Ishikawa (cell line): ENCODE results near the gene CEBPG.

ENCODE experiments used
- CEBPB ChIP-seq: IDR thresholded peaks from 2 replicates; pipeline ENCODE4 v1.6.1; 2012
- CREB1 ChIP-seq: IDR thresholded peaks from 2 replicates; pipeline ENCODE4 v1.6.1; 2012; ENCODE audit warnings: low read depth
- EGR1 ChIP-seq: IDR thresholded peaks from 2 replicates; pipeline ENCODE4 v1.6.1; 2012
- EP300 ChIP-seq: IDR thresholded peaks from 2 replicates; pipeline ENCODE4 v1.6.1; 2012; ENCODE audit warnings: borderline replicate concordance
- FOXM1 ChIP-seq: IDR thresholded peaks from 2 replicates; pipeline ENCODE4 v1.6.1; 2012; ENCODE audit warnings: low read depth, borderline replicate concordance
- NFIC ChIP-seq: IDR thresholded peaks from 2 replicates; pipeline ENCODE4 v1.6.1; 2012
- RAD21 ChIP-seq: IDR thresholded peaks from 2 replicates; pipeline ENCODE4 v1.6.1; 2012; ENCODE audit warnings: low read depth
- TAF1 ChIP-seq: IDR thresholded peaks from 2 replicates; pipeline ENCODE4 v1.6.1; 2012; ENCODE audit warnings: low read depth, mild to moderate bottlenecking
- TCF12 ChIP-seq: IDR thresholded peaks from 2 replicates; pipeline ENCODE4 v1.6.1; 2012; ENCODE audit warnings: low read depth
- TEAD4 ChIP-seq: IDR thresholded peaks from 2 replicates; pipeline ENCODE4 v1.6.1; 2012
- YY1 ChIP-seq: IDR thresholded peaks from 2 replicates; pipeline ENCODE4 v1.6.1; 2012; ENCODE audit warnings: low read depth
- ZBTB7A ChIP-seq: IDR thresholded peaks from 2 replicates; pipeline ENCODE4 v1.6.1; 2012; ENCODE audit warnings: low read depth
- TF ChIP-seq, protein P1 (sequence below): IDR thresholded peaks from 2 replicates; pipeline ENCODE4 v1.6.1; 2012; ENCODE audit warnings: low read depth, mild to moderate bottlenecking
- TF ChIP-seq, protein P2 (sequence below): IDR thresholded peaks from 2 replicates; pipeline ENCODE4 v1.6.1; 2012
- TF ChIP-seq, protein P3 (sequence below): IDR thresholded peaks from 2 replicates; pipeline ENCODE4 v1.6.1; 2012

Gene CEBPG

DNA sequence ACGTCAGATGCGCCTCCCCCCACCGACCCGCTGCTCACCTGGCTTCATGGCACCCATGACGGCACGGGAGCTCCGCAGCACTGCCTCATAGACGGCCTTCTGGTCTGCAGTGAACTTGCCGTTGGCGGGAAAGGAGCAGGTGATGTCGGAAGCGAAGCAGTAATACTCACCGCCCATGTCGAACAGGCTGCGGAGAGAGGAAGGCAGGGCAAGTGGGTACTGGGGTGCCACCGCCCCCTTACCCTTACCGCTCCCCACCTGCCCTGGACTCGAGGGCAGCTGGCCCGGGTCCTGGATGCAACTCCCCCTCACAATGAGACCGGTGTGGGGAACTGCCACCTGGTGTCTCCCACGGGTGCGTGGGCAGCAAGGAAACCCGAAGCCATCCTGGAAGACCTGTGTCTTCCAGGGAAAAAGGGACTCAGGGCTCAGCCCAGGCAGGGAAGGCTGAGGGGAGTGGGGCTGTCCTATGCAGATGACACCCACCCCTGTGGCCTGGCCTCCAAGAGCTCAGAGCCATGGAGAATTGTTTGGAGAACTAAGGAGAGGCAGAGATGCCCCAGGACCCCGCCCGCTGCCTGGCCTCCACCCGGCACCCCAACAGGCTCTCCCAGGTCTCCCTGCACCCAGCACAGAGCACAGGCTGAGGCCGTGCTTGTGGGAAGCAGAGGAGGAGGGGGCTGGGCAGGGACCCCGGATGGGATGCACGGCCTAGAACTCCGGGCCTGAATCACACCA is 28.3 kb downstream of the CEBPG start:
- no peak for TF ChIP-seq YY1

DNA sequence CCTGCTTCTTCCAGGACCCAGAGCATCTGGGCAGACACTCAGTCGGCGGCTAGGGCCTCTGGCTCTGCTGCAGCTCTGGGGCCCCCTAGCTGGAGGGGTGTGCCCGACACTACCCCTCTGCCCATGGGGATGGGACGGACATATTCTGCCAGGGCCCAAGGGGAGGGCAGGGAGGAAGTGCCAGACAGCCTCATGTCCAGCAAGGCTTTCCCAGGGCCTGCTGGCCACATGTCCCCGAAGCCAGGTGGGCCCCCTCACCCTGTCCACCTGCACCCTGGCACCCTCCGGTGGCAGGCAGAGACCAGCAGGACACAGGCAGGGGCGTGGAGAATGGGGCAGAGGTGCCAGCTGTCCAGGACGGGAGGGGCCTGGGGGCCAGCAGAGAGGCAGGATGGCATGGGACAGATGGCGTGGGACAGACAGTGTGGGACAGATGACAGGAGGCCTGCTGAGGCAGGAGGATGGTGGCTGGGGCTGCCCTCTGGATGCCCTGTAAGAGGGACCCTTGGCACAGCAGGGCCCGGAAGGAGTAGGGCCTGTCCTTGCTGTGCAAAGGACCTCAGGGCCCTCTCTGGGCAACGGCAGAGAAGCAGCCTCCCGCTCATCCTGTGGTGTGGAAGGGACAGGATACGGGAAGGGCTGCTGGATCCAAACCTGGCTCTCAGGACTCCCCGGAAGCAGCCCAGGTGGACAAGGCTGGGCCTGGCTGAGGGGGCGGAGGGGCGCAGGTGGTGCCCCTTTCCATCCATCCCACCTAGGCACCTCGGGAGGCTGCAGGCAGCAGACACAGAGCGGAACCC is 29.1 kb downstream of the CEBPG start:
- TF ChIP-seq EGR1 (no peak), TAF1 (no peak)
- TF ChIP-seq, protein P1, sequence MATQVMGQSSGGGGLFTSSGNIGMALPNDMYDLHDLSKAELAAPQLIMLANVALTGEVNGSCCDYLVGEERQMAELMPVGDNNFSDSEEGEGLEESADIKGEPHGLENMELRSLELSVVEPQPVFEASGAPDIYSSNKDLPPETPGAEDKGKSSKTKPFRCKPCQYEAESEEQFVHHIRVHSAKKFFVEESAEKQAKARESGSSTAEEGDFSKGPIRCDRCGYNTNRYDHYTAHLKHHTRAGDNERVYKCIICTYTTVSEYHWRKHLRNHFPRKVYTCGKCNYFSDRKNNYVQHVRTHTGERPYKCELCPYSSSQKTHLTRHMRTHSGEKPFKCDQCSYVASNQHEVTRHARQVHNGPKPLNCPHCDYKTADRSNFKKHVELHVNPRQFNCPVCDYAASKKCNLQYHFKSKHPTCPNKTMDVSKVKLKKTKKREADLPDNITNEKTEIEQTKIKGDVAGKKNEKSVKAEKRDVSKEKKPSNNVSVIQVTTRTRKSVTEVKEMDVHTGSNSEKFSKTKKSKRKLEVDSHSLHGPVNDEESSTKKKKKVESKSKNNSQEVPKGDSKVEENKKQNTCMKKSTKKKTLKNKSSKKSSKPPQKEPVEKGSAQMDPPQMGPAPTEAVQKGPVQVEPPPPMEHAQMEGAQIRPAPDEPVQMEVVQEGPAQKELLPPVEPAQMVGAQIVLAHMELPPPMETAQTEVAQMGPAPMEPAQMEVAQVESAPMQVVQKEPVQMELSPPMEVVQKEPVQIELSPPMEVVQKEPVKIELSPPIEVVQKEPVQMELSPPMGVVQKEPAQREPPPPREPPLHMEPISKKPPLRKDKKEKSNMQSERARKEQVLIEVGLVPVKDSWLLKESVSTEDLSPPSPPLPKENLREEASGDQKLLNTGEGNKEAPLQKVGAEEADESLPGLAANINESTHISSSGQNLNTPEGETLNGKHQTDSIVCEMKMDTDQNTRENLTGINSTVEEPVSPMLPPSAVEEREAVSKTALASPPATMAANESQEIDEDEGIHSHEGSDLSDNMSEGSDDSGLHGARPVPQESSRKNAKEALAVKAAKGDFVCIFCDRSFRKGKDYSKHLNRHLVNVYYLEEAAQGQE = no peak
- TF ChIP-seq, protein P2, sequence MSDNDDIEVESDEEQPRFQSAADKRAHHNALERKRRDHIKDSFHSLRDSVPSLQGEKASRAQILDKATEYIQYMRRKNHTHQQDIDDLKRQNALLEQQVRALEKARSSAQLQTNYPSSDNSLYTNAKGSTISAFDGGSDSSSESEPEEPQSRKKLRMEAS = no peak

DNA sequence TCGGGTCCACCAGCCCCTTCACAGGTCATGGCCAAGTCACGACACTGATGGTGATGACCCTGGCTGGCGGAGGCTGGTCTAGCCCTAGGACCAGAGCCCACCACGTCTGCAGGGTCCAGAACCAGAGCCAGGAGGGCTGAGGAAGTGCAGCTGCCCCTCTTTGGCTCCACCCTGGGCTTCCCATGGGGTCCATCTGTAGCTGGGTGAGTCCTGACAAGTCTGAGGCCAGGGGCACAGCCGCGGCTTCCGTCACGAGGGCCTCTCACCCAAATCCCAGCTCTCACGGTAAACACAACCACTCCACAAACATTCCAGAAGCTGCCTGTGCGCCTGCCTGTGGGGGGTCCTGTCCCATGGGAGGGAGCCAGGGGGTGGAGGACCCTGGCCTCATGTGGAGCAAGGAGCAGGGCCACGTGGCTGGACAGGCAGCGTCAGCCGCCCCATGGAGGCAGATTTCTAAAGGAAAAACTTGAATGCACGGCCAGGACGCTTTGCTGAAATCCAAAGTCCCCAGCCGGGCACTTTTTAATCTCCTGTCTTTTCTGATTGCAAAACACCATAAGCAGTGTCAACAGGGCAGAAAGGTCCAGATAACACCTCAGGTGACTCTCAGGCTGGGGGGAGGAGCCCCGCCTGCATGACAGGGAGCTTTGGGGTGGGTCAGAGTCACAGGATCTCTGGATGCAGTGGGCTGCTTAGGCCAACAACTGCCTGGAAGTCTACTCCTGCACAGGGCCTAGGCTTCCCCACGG is 29.9 kb downstream of the CEBPG start:
- TF ChIP-seq NFIC = no peak
- no peak for TF ChIP-seq EGR1
- TF ChIP-seq EP300 = no peak
- TF ChIP-seq, protein P2 = no peak
- no peak for TF ChIP-seq YY1
- no peak for TF ChIP-seq TAF1
- TF ChIP-seq, protein P3, sequence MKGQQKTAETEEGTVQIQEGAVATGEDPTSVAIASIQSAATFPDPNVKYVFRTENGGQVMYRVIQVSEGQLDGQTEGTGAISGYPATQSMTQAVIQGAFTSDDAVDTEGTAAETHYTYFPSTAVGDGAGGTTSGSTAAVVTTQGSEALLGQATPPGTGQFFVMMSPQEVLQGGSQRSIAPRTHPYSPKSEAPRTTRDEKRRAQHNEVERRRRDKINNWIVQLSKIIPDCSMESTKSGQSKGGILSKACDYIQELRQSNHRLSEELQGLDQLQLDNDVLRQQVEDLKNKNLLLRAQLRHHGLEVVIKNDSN = no peak
- no peak for TF ChIP-seq TEAD4
- TF ChIP-seq, protein P1 = no peak
- no peak for TF ChIP-seq FOXM1
- no peak for TF ChIP-seq ZBTB7A
- no peak for TF ChIP-seq CEBPB
- no peak for TF ChIP-seq RAD21
- TF ChIP-seq TCF12 = no peak
- TF ChIP-seq CREB1 = no peak

DNA sequence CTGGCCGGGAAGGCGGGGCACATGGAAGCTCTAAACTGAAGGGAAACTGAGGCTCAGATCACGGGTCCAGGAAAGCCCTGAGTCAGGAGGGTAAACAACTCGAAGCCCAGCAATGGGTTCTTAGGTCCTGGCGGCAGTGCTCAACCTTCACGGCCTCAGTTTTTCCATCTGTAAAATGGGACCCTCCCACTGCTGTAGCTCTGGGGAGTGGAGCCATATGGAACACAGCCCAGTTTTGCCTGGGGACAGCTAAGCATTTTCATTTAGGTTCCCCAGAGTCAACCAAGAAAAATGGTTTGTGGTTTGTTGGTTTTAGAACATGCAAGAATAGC is 30.4 kb downstream of the CEBPG start:
- no peak for TF ChIP-seq RAD21
- TF ChIP-seq CREB1 = no peak
- TF ChIP-seq ZBTB7A = no peak
- TF ChIP-seq, protein P2 = no peak
- TF ChIP-seq, protein P1 = no peak
- no peak for TF ChIP-seq TAF1
- TF ChIP-seq CEBPB = no peak
- TF ChIP-seq YY1 = no peak
- no peak for TF ChIP-seq FOXM1
- TF ChIP-seq EP300 = no peak
- TF ChIP-seq, protein P3 = no peak
- no peak for TF ChIP-seq NFIC
- TF ChIP-seq TCF12 = no peak
- TF ChIP-seq TEAD4 = no peak
- TF ChIP-seq EGR1 = no peak
